Fibroblast of lung (primary cell): Measurements from ENCODE around the gene FGGY. TPM values are rescaled to one million over a fixed set of nuclear protein-coding genes. Genes with fewer than 3 reads are reported as not detected.

ENCODE experiments used
- DNase-seq, 2 donors: peaks; one replicate each; pipeline versions ENCODE4 v3.0.0 to v3.0.0-alpha.2; 2010; ENCODE audit warnings: low read depth in 2 of 2
- H2AFZ ChIP-seq: 2 replicates; pipeline ENCODE4 v1.5.1; 2012; ENCODE audit warnings: low read length, control low read depth, inconsistent platforms
- H3K27ac ChIP-seq: 2 replicates; pipeline ENCODE4 v1.5.1; 2011; ENCODE audit warnings: low read length, control low read depth; ENCODE audit not compliant: insufficient read depth
- H3K27me3 ChIP-seq: 2 replicates; pipeline ENCODE4 v1.5.1; 2011; ENCODE audit warnings: mild to moderate bottlenecking, low read length; ENCODE audit not compliant: control insufficient read depth, insufficient read depth
- H3K36me3 ChIP-seq: 2 replicates; pipeline ENCODE4 v1.5.1; 2011; ENCODE audit warnings: low read length; ENCODE audit not compliant: control insufficient read depth, insufficient read depth
- H3K4me1 ChIP-seq: 2 replicates; pipeline ENCODE4 v1.5.1; 2011; ENCODE audit warnings: low read length; ENCODE audit not compliant: control insufficient read depth, insufficient read depth; ENCODE audit errors: extremely low read depth
- H3K4me2 ChIP-seq: 2 replicates; pipeline ENCODE4 v1.5.1; 2011; ENCODE audit warnings: low read length, control low read depth; ENCODE audit not compliant: insufficient read depth; ENCODE audit errors: extremely low read depth
- H3K4me3 ChIP-seq, 4 experiments: fragments of 200-600 bp in 1 of 4; sonication (generic) in 1 of 4; replicated peaks in 1 of 4; 2 replicates each; pipeline ENCODE4 v1.5.1; 2011 to 2016; ENCODE audit warnings: low read length in 4 of 4, low read depth in 3 of 4, mild to moderate bottlenecking in 3 of 4, control low read depth in 2 of 4, inconsistent platforms in 1 of 4, mixed read lengths in 1 of 4; ENCODE audit not compliant: insufficient read depth in 1 of 4; ENCODE audit errors: control extremely low read depth in 1 of 4
- H3K79me2 ChIP-seq: 2 replicates; pipeline ENCODE4 v1.5.1; 2012; ENCODE audit warnings: mild to moderate bottlenecking, low read length, inconsistent platforms; ENCODE audit not compliant: control insufficient read depth, insufficient read depth
- H3K9ac ChIP-seq: 2 replicates; pipeline ENCODE4 v1.5.1; 2011; ENCODE audit warnings: mild to moderate bottlenecking, low read length, control low read depth; ENCODE audit not compliant: insufficient read depth
- H3K9me3 ChIP-seq: 2 replicates; pipeline ENCODE4 v1.5.1; 2012; ENCODE audit warnings: low read depth, low read length; ENCODE audit not compliant: control insufficient read depth, insufficient read depth
- H4K20me1 ChIP-seq: 2 replicates; pipeline ENCODE4 v1.5.1; 2011; ENCODE audit warnings: low read length; ENCODE audit not compliant: control insufficient read depth, insufficient read depth; ENCODE audit errors: extremely low read depth
- EZH2 ChIP-seq: IDR thresholded peaks from 2 replicates; pipeline ENCODE4 v1.5.1; 2012; ENCODE audit warnings: low read length, control low read depth, mild to moderate bottlenecking; ENCODE audit errors: missing control alignments
- polyA plus RNA-seq, 2 donors: library from polyadenylated mRNA; depleted of rRNA in 1 of 2; stranded (reverse) in 1 of 2; unstranded in 1 of 2; fragments of >200 nt; gene quantifications; 2 replicates each; pipeline ENCODE4 v1.2.1, GENCODE V29; 2011 to 2012; ENCODE audit warnings: missing spikeins in 1 of 2
- total RNA-seq: library from RNA; depleted of rRNA; stranded (reverse); fragments of >200 nt; gene quantifications from 2 replicates; pipeline ENCODE4 v1.2.1, GENCODE V29; 2014
- TF ChIP-seq, protein P1 (sequence below), 2 donors: IDR thresholded peaks in 1 of 2; conservative IDR thresholded peaks in 1 of 2; 1 replicate in 1 of 2; 2 replicates in 1 of 2; pipeline ENCODE4 v1.5.1; 2011 to 2012; ENCODE audit warnings: low read length in 2 of 2, control low read depth in 1 of 2, inconsistent platforms in 1 of 2, low read depth in 1 of 2, mild to moderate bottlenecking in 1 of 2

The FGGY gene
- total and polyA plus RNA-seq, 2 donors (not counting 1 experiment from before 2014, with no cell fraction given) = 9.5 to 32.4 TPM

DNA sequence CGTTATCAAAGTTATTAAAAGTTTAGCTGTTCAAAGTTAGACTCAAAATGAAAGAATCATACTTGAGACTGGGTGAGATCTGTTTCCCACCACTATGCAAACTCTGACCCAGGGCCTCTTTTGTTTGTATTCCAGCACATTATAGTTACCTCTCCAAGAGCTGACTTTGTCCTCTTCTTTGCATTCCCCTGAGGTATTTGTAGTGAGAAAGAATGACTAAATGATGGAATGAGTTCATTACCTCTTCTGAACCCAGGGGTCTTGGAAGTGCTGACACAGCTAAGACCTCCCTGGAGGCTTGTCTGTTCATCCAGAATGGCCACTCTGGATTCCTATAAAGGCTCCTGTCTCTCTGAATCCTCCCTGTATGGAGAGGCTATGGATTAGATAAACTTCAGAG is 62.4 kb downstream of the FGGY start:
- Histone ChIP-seq H3K4me1 (no peaks in the 10 kb centered on the region), H3K36me3 (no peaks in the 10 kb centered on the region), H3K4me2 (no peak overlapping the region), H3K4me3 (no peak overlapping the region), H3K79me2 (no peaks in the 10 kb centered on the region), H3K9ac (no peak overlapping the region), H4K20me1 (no peaks in the 10 kb centered on the region), H2AFZ (no peak overlapping the region), H3K27ac (no peak overlapping the region), H3K9me3 (no peaks in the 10 kb centered on the region), H3K27me3 (no peaks in the 10 kb centered on the region)
- TF ChIP-seq, protein P1, sequence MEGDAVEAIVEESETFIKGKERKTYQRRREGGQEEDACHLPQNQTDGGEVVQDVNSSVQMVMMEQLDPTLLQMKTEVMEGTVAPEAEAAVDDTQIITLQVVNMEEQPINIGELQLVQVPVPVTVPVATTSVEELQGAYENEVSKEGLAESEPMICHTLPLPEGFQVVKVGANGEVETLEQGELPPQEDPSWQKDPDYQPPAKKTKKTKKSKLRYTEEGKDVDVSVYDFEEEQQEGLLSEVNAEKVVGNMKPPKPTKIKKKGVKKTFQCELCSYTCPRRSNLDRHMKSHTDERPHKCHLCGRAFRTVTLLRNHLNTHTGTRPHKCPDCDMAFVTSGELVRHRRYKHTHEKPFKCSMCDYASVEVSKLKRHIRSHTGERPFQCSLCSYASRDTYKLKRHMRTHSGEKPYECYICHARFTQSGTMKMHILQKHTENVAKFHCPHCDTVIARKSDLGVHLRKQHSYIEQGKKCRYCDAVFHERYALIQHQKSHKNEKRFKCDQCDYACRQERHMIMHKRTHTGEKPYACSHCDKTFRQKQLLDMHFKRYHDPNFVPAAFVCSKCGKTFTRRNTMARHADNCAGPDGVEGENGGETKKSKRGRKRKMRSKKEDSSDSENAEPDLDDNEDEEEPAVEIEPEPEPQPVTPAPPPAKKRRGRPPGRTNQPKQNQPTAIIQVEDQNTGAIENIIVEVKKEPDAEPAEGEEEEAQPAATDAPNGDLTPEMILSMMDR (conservative IDR thresholded peaks at IDR 0.05 in 1 of 2, IDR thresholded peaks at IDR 0.05 in 1 of 2; ENCODE audit: low read depth in 1 of 2, low read length in 2 of 2) = no peak
- TF ChIP-seq EZH2 = no peak
- no peak for DNase-seq

DNA sequence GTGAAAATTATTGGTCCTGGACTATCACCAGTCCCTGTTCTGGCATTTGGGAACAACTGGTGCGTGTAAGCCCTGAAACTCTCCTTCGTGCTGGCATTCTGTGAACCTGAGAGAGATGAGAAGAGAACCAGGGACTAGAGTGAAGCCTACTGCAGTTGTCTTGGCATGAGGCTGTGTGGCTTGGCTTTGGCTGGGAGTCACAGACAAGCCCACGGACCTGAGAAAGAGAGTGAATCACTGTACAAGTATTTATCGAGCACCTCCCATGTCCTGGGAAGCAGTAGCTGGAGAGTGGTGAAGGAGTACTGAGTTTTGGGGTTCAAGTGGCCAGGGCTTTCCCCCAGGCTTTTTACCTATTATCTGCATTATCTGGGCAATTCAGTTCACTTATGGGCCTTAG is 63.3 kb downstream of the FGGY start:
- Histone ChIP-seq H3K36me3 (no peaks in the 10 kb centered on the region), H3K79me2 (no peaks in the 10 kb centered on the region), H3K27me3 (no peaks in the 10 kb centered on the region), H3K9ac (no peak overlapping the region), H4K20me1 (no peaks in the 10 kb centered on the region), H2AFZ (no peak overlapping the region), H3K27ac (no peak overlapping the region), H3K4me2 (no peak overlapping the region), H3K9me3 (no peaks in the 10 kb centered on the region), H3K4me1 (no peaks in the 10 kb centered on the region), H3K4me3 (no peak overlapping the region)
- TF ChIP-seq, protein P1 (conservative IDR thresholded peaks at IDR 0.05 in 1 of 2, IDR thresholded peaks at IDR 0.05 in 1 of 2; ENCODE audit: low read depth in 1 of 2, low read length in 2 of 2) = no peak
- TF ChIP-seq EZH2 = no peak
- peak; percentile 61 to 95 for DNase-seq

DNA sequence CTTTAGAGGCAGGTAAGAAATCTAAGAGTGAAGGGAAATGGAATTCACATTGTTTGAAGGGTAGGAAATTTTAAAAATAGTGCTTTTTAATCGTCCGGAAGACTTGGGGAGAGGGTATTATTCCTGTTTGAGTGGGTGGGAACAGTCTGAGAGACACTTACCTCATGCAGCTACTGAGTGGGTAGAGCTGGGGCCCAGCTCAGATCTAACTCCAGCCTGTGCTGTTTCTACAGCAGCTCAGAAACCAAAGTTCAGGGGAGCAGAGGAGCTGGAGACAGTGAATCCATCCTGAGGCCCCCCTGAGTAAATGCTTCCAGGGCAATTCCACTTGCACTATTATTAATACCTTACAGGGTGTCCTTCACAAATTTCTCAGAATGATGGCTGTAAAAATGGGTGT is 63.8 kb downstream of the FGGY start:
- no peaks in the 10 kb centered on the region for H3K9me3 ChIP-seq
- H2AFZ ChIP-seq = no peak overlapping the region
- H3K4me3 ChIP-seq = no peak overlapping the region
- no peak for TF ChIP-seq EZH2
- TF ChIP-seq, protein P1 (conservative IDR thresholded peaks at IDR 0.05 in 1 of 2, IDR thresholded peaks at IDR 0.05 in 1 of 2; ENCODE audit: low read depth in 1 of 2, low read length in 2 of 2) = no peak
- H3K9ac ChIP-seq = no peak overlapping the region
- no peaks in the 10 kb centered on the region for H3K79me2 ChIP-seq
- no peaks in the 10 kb centered on the region for H3K27me3 ChIP-seq
- H3K4me2 ChIP-seq = no peak overlapping the region
- H3K4me1 ChIP-seq = no peaks in the 10 kb centered on the region
- no peak overlapping the region for H3K27ac ChIP-seq
- H4K20me1 ChIP-seq = no peaks in the 10 kb centered on the region
- DNase-seq = no peak
- H3K36me3 ChIP-seq = no peaks in the 10 kb centered on the region
